ENCODE data around the gene RELB. TPM values are rescaled to one million over a fixed set of nuclear protein-coding genes. Genes with fewer than 3 reads are reported as not detected.

The RELB gene
- total and polyA plus RNA-seq, 10 of the 15 experiments (the other 5 are each of a cell fraction or from before 2014, with no cell fraction given), result 0.66 to 43.8 (median 12.8) TPM

- TF ChIP-seq USF1 (IDR thresholded peaks at IDR 0.05; ENCODE audit: borderline replicate concordance, extremely low read length, insufficient read depth, low read depth, low read length) (no peak), RELB (IDR thresholded peaks at IDR 0.05; ENCODE audit: low read depth) (peak; percentile 41; the same call in 1 of the 2 replicates), BACH1 (IDR thresholded peaks at IDR 0.05; ENCODE audit: borderline replicate concordance) (peak; percentile 81), BCL11A (IDR thresholded peaks at IDR 0.05; ENCODE audit: low read depth, low read length) (no peak), E2F8 (IDR thresholded peaks at IDR 0.05; ENCODE audit: low read depth, partially characterized antibody) (no peak), ATF7 (IDR thresholded peaks at IDR 0.05; ENCODE audit: low read depth) (no peak), HSF1 (IDR thresholded peaks at IDR 0.05; ENCODE audit: low read depth, low read length) (no peak), ATF3 (IDR thresholded peaks at IDR 0.05; ENCODE audit: borderline replicate concordance, extremely low read depth, low read depth, low read length) (no peak), SRF (IDR thresholded peaks at IDR 0.05; ENCODE audit: low read depth in 2 of 2, low read length in 2 of 2) (no peak), CREB1 (IDR thresholded peaks at IDR 0.05; ENCODE audit: low read depth) (peak; percentile 76), ZNF592 (IDR thresholded peaks at IDR 0.05) (no peak), NFYA (IDR thresholded peaks at IDR 0.05; ENCODE audit: borderline replicate concordance, low read depth, low read length) (no peak), KDM1A (IDR thresholded peaks at IDR 0.05; ENCODE audit: borderline replicate concordance) (no peak), MLLT1 (IDR thresholded peaks at IDR 0.05) (peak; percentile 55)
These were observed 37.9 kb downstream of the RELB start, which contains the start of gene CLASRP (continued) for GRCh38 chr19:45038931-45039893.
